GM23338 (cell line): ENCODE measurements around the gene ARRB1. TPM values are rescaled to one million over a fixed set of nuclear protein-coding genes. Genes with fewer than 3 reads are reported as not detected.

Source experiments
- ATAC-seq: fragments of 200-7000 bp; cut with Tn5 transposase; 3 replicates; pipeline ENCODE4 v1.9.1; 2020
- DNase-seq: peaks from one replicate; pipeline ENCODE4 v3.0.0-alpha.2; 2015; ENCODE audit warnings: low spot score
- H2AFZ ChIP-seq: fragments of 200-600 bp; sonication (generic); 2 replicates; pipeline ENCODE4 v1.8.0; 2016; ENCODE audit warnings: antibody characterized with exemption, mild to moderate bottlenecking, moderate library complexity
- H3F3A ChIP-seq: fragments of 200-600 bp; sonication (generic); replicated peaks from 2 replicates; pipeline ENCODE4 v1.8.0; 2017; ENCODE audit warnings: antibody characterized with exemption, mixed run types, low read depth
- H3K27ac ChIP-seq: fragments of 200-600 bp; sonication (generic); 2 replicates; pipeline ENCODE4 v1.6.1; 2016; ENCODE audit warnings: low read depth
- H3K27me3 ChIP-seq: fragments of 200-600 bp; sonication (generic); 2 replicates; pipeline ENCODE4 v1.8.0; 2016; ENCODE audit warnings: mild to moderate bottlenecking, mixed run types, moderate library complexity; ENCODE audit not compliant: insufficient read depth
- H3K36me3 ChIP-seq: fragments of 200-600 bp; sonication (generic); 2 replicates; pipeline ENCODE4 v1.8.0; 2016; ENCODE audit warnings: mild to moderate bottlenecking; ENCODE audit not compliant: insufficient read depth
- H3K4me1 ChIP-seq: fragments of 200-600 bp; sonication (generic); 2 replicates; pipeline ENCODE4 v1.8.0; 2016; ENCODE audit warnings: mild to moderate bottlenecking, moderate library complexity; ENCODE audit not compliant: insufficient read depth
- H3K4me2 ChIP-seq: fragments of 200-600 bp; sonication (generic); 2 replicates; pipeline ENCODE4 v1.7.1; 2017; ENCODE audit warnings: mixed run types
- H3K4me3 ChIP-seq: fragments of 200-600 bp; sonication (generic); 2 replicates; pipeline ENCODE4 v1.6.1; 2016; ENCODE audit warnings: mixed run types
- H3K79me2 ChIP-seq: fragments of 200-600 bp; sonication (generic); replicated peaks from 2 replicates; pipeline ENCODE4 v1.8.0; 2017; ENCODE audit warnings: mild to moderate bottlenecking; ENCODE audit not compliant: insufficient read depth
- H3K9me2 ChIP-seq: fragments of 200-600 bp; sonication (generic); 2 replicates; pipeline ENCODE4 v1.8.0; 2017; ENCODE audit not compliant: insufficient read depth
- H4K20me1 ChIP-seq: fragments of 200-600 bp; sonication (generic); replicated peaks from 2 replicates; pipeline ENCODE4 v1.8.0; 2017; ENCODE audit warnings: mild to moderate bottlenecking; ENCODE audit not compliant: insufficient read depth
- H3K27ac Mint-ChIP-seq: 2 replicates; pipeline ENCODE4 v1.8.0; 2020; ENCODE audit warnings: inconsistent platforms, mild to moderate bottlenecking, moderate library complexity, mixed read lengths
- H3K27me3 Mint-ChIP-seq: 3 replicates; pipeline ENCODE4 v1.8.0; 2022; ENCODE audit warnings: low read depth, mild to moderate bottlenecking, moderate library complexity, mixed read lengths, inconsistent platforms; ENCODE audit not compliant: insufficient read depth, poor library complexity
- H3K36me3 Mint-ChIP-seq: 3 replicates; pipeline ENCODE4 v1.8.0; 2021; ENCODE audit warnings: low read depth, mild to moderate bottlenecking, inconsistent platforms, moderate library complexity, mixed read lengths
- H3K4me1 Mint-ChIP-seq: 3 replicates; pipeline ENCODE4 v1.8.0; 2020; ENCODE audit warnings: mild to moderate bottlenecking, inconsistent platforms, mixed read lengths
- H3K4me3 Mint-ChIP-seq: 3 replicates; pipeline ENCODE4 v1.8.0; 2021; ENCODE audit warnings: moderate library complexity, mild to moderate bottlenecking, inconsistent platforms, mixed read lengths
- H3K9me3 Mint-ChIP-seq: 3 replicates; pipeline ENCODE4 v1.8.0; 2020; ENCODE audit warnings: moderate library complexity, mild to moderate bottlenecking, inconsistent platforms, mixed read lengths
- CREB1 ChIP-seq: fragments of 250-450 bp; sonication (Bioruptor Pico); IDR thresholded peaks from 2 replicates; pipeline ENCODE4 v1.5.0; 2020; ENCODE audit warnings: low read depth, mild to moderate bottlenecking, moderate library complexity
- CTCF ChIP-seq, 2 experiments: fragments of 200-600 bp in 1 of 2; sonication (generic) in 1 of 2; conservative IDR thresholded peaks; 2 replicates each; pipeline versions ENCODE4 v1.5.1 to v1.6.1; 2016 to 2017; ENCODE audit warnings: antibody characterized with exemption in 2 of 2, low read depth in 2 of 2, mild to moderate bottlenecking in 2 of 2, moderate library complexity in 1 of 2
- JUNB ChIP-seq: IDR thresholded peaks from one replicate; pipeline ENCODE4 v1.6.1; 2016; ENCODE audit warnings: antibody characterized with exemption; ENCODE audit not compliant: unreplicated experiment
- NANOG ChIP-seq: IDR thresholded peaks from 2 replicates; pipeline ENCODE4 v1.6.1; 2016; ENCODE audit warnings: antibody characterized with exemption, borderline replicate concordance
- REST ChIP-seq: IDR thresholded peaks from one replicate; pipeline ENCODE4 v1.6.1; 2018; ENCODE audit warnings: antibody characterized with exemption; ENCODE audit not compliant: unreplicated experiment
- STAT1 ChIP-seq: IDR thresholded peaks from one replicate; pipeline ENCODE4 v1.6.1; 2016; ENCODE audit warnings: antibody characterized with exemption; ENCODE audit not compliant: unreplicated experiment
- ZNF114 ChIP-seq: fragments of 250-450 bp; sonication (Bioruptor Pico); IDR thresholded peaks from 2 replicates; pipeline ENCODE4 v1.5.0; 2020; ENCODE audit warnings: mild to moderate bottlenecking, moderate library complexity
- ZNF331 ChIP-seq: fragments of 250-450 bp; sonication (Bioruptor Pico); IDR thresholded peaks from 2 replicates; pipeline ENCODE4 v1.5.0; 2020; ENCODE audit warnings: low read depth, mild to moderate bottlenecking, moderate library complexity
- ZNF462 ChIP-seq: fragments of 250-450 bp; sonication (Bioruptor Pico); IDR thresholded peaks from 2 replicates; pipeline ENCODE4 v1.5.0; 2020; ENCODE audit warnings: mild to moderate bottlenecking, moderate library complexity
- polyA plus RNA-seq: library from polyadenylated mRNA; unstranded; fragments of >200 nt; fragmentation: Nextera tagmentation; extraction: Ambion mirVana; gene quantifications from 2 replicates; pipeline ENCODE4 v1.2.1, GENCODE V29; 2016
- total RNA-seq: library from RNA; depleted of rRNA; stranded (reverse); fragments of >200 nt; shearing (Covaris generic); gene quantifications from 2 replicates; pipeline ENCODE4 v1.2.3, GENCODE V29; 2014

The ARRB1 gene
- total and polyA plus RNA-seq, 2 experiments from 2014 or later = 6.3 to 11.1 TPM

GRCh38 chr11:75320643-75321042 lies 30.8 kb downstream of the ARRB1 start:
- H3K27me3 Mint-ChIP-seq = peaks cover 12% of the 10 kb centered on the region
- Histone ChIP-seq H3K79me2 (no peaks in the 10 kb centered on the region), H3K27ac (no peak overlapping the region), H3K27me3 (no peaks in the 10 kb centered on the region), H4K20me1 (no peaks in the 10 kb centered on the region), H3K4me3 (no peak overlapping the region), H2AFZ (no peak overlapping the region), H3K4me1 (peaks cover 8% of the 10 kb centered on the region; the same call in 1 of the 2 replicates), H3K4me2 (no peak overlapping the region), H3K9me2 (no peaks in the 10 kb centered on the region), H3F3A (no peaks in the 10 kb centered on the region), H3K36me3 (no peaks in the 10 kb centered on the region)
- no peak for TF ChIP-seq NANOG
- TF ChIP-seq CREB1 (CRISPR knock-in tag) = no peak
- no peak for TF ChIP-seq CTCF (conservative IDR thresholded peaks at IDR 0.05; ENCODE audit: low read depth in 2 of 2)
- no peak for TF ChIP-seq ZNF462 (CRISPR knock-in tag)
- no peak for TF ChIP-seq ZNF331 (CRISPR knock-in tag)
- TF ChIP-seq JUNB = no peak
- no peak for TF ChIP-seq REST
- TF ChIP-seq ZNF114 (CRISPR knock-in tag) = no peak
- TF ChIP-seq STAT1 = no peak
- no peak overlapping the region for H3K4me3 Mint-ChIP-seq
- peaks cover 29% of the 10 kb centered on the region for H3K36me3 Mint-ChIP-seq
- DNase-seq = no peak
- H3K9me3 Mint-ChIP-seq = no peaks in the 10 kb centered on the region; the same call in 2 of the 3 replicates
- no peak for ATAC-seq
- H3K4me1 Mint-ChIP-seq = peaks cover 71% of the 10 kb centered on the region
- no peak overlapping the region for H3K27ac Mint-ChIP-seq
